Left renal pelvis (tissue), 4 donors: ENCODE data around the gene GGPS1. TPM values are rescaled to one million over a fixed set of nuclear protein-coding genes. Genes with fewer than 3 reads are reported as not detected.
"Not testable (repeated sequence)": the region's sequence is repeated elsewhere in the genome, so short reads cannot be mapped to it uniquely, and the experiment has no call there.

Experiments
- DNase-seq, 4 donors: peaks; one replicate each; pipeline ENCODE4 v3.0.0-alpha.2; 2013; ENCODE audit warnings: low read depth in 4 of 4, low spot score in 3 of 4
- polyA plus RNA-seq, 4 donors: library from polyadenylated mRNA; unstranded; fragments of 120-200 nt; gene quantifications; one replicate each; pipeline ENCODE4 v1.2.1, GENCODE V29; 2013; ENCODE audit not compliant: insufficient read length in 4 of 4

Gene GGPS1
- polyA plus RNA-seq = 10 to 100 TPM; 54.1 to 66.3 (median 61.1) TPM

- DNase-seq = peak; percentile 99 to 100 (median 100)
Observed at GRCh38 chr1:235328271-235329138, at the start of gene GGPS1. TSS of gene GGPS1 (plus strand) at chr1:235328570. CDS start at chr1:235335265, 6,695 bp downstream.

GRCh38 chr1:235278915-235279292, 49.5 kb upstream of the GGPS1 start:
- DNase-seq = no peak

GRCh38 chr1:235279694-235280093, 48.7 kb upstream of the GGPS1 start:
- no peak for DNase-seq

GRCh38 chr1:235280467-235280866, 47.9 kb upstream of the GGPS1 start:
- no peak for DNase-seq

- DNase-seq = not testable (repeated sequence)
Observed at GRCh38 chr1:235283636-235284035, 44.7 kb upstream of the GGPS1 start.

- no peak for DNase-seq
Observed at GRCh38 chr1:235284231-235284769, 44.1 kb upstream of the GGPS1 start.

GRCh38 chr1:235286667-235287066, 41.7 kb upstream of the GGPS1 start:
- no peak for DNase-seq

- DNase-seq = no peak
Observed at GRCh38 chr1:235287208-235287882, 41.0 kb upstream of the GGPS1 start.

- DNase-seq = no peak
Observed at GRCh38 chr1:235289859-235290739, 38.3 kb upstream of the GGPS1 start.

GRCh38 chr1:235290740-235291502, 37.4 kb upstream of the GGPS1 start:
- no peak for DNase-seq

- no peak for DNase-seq
Observed at GRCh38 chr1:235291599-235292091, 36.7 kb upstream of the GGPS1 start.

GRCh38 chr1:235292790-235293189, 35.6 kb upstream of the GGPS1 start:
- DNase-seq = no peak

- DNase-seq = no peak
Observed at GRCh38 chr1:235293322-235293942, 34.9 kb upstream of the GGPS1 start.

GRCh38 chr1:235295902-235296350, 32.4 kb upstream of the GGPS1 start:
- no peak for DNase-seq

GRCh38 chr1:235296729-235297128, 31.6 kb upstream of the GGPS1 start:
- no peak for DNase-seq

- no peak for DNase-seq
Observed at GRCh38 chr1:235297579-235297978, 30.8 kb upstream of the GGPS1 start.

- no peak for DNase-seq
Observed at GRCh38 chr1:235298758-235299157, 29.6 kb upstream of the GGPS1 start.

GRCh38 chr1:235299169-235299858, 29.1 kb upstream of the GGPS1 start:
- no peak for DNase-seq

GRCh38 chr1:235302143-235302542, 26.2 kb upstream of the GGPS1 start:
- no peak for DNase-seq
